Kidney capillary endothelial cell (primary cell): ENCODE measurements around the gene KRT35.
A peak's percentile ranks its signal among the peaks of the same experiment; 100 is the strongest.

Source experiments
- DNase-seq: peaks from one replicate; pipeline ENCODE4 v3.0.0-alpha.2; 2018; ENCODE audit warnings: low spot score

Gene KRT35

DNA sequence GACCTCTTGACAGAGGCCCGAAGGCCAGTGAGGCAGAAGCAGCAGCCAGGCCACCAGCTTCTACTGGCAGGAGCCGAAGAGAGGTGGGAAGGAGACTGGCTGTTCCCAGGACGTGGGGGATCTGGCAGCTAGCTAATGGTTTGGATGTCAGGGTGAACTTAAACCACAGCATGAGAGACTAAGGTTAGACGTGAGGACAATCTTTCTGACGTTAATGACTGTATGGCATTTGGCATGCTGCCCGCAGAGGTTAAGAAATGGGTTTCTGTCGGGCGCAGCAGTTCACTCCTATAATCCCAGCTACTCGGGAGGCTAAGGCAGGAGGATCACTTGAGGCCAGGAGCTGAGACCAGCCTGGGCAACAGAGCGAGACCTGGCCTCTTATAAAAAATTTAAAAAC lies 30.8 kb upstream of the KRT35 start:
- DNase-seq = no peak

DNA sequence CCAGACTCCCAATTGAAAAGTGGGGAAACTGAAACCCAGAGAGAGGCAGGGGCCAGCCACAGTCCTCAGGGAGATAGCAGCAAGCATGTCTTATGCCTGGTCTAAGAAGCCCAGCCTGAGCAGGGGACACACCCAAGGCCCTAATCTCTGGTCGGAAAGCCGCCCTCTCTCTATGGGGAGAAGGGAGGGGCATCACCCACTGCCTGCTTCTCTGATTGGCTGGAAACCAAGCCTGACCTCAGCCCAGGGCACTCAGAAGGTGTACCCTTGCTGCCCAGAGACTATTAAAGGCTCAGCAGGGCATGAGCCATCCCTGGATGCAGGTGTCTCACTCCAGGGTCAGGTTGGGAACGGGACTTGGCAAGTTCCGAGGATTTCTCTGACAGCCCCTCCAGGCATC lies 30.2 kb upstream of the KRT35 start:
- no peak for DNase-seq

DNA sequence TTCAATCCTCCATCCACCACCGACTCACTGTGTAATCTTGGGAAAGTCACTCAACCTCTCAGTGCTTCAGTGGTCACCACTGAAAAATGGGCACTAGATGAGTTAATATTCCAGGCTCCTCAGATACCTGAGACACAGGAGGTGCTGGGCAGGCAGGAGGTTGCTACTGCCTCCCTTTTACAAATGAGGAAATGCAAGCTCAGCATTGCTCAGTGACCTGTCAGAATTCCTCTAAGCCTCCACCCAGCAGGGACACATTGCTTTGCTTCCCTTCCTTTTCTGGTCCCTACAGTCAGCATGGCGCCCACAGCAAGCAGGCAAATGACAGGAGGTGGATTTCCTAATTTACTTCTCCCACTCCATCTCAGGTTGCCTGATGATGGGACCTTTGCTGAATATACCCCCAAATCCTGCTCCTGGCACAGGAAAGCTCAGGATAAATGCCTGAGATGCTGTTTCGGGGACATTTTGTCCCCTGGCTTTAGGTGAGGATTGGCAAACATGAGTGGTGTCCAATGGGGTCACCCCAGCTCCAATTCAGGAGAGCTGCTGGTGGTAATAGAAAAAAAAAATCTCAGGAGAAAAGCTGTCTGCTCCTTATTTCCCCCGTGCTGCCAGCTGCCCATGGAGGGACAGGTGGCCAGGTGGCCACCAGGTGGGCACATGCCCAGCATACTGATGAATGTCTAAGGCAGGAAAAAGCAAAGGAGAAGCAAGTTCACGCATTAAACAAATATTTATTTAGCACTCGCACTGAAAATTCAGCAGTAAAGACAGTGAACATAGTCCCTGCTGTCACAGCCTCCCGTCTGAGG lies 29.5 kb upstream of the KRT35 start:
- DNase-seq = no peak

DNA sequence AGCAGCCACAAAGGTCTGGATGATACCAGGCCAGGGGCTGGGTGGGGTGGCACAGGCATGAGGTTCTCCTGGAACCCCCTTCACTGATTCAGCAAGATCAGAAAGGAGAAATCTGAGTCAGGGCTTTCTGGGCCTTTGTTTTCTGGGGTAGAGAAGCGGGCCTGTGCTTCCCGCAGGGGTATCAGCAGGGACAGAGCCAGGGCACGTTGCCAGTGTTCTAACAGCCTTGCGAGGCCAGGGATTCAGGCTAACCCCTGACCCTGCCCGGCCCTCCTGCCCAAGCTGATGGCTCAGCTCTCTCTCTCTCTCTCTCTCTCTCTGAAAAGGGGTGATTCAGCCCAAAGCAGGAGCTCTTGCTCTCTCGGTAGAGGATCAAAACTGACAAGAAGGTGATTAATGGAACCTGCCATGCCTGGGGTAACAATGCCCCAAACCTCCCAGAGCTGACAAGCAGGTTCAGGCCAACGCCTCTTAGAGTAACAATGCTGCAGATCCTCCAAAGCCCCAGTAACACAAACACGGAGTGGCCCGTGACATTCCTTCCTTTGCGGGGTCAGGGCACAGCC lies 26.4 kb upstream of the KRT35 start:
- DNase-seq = no peak

DNA sequence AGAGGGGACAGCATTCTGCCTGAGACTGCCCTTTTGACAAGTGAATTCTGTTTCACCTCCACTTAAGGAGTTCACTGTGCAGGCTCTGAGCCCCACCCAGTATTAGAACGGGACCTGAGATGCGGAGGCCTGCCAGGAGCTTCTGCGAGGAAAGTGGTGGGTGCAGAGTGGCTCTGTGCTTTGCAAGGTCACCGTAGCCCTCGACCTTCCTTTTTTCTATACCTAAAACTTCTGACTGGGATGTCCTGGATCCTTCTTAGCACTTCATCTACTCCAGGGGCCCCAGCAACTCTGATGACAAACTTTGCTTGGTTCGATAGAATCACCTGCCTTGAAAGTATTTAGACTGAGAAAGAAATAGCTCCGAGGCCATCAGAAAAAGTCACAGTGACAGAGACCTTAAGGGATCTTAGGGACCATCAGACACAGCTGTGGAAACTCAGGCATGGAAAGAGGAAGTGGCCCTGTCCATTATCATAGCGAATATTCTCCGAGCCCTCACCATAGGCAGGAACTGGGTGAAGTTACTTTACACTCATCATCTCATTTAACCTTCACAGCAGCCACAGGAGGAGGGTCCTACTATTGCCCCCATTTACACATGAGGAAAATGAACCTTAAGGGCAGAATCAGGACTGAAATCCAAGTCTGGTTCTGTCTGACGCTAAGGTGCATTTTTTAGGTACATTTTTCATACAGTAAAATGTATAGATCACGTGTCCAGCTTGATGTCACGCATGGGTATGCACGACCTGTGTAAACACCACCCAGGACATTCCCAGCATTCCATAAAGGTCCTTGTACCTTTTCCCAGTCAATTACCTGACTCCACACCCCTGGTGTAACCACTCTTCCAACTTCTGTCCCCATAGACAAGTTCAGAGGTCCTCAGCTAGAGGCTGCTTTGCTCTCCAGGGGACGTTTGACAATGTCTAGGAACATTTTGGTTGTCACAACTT lies 25.1 kb upstream of the KRT35 start:
- no peak for DNase-seq

DNA sequence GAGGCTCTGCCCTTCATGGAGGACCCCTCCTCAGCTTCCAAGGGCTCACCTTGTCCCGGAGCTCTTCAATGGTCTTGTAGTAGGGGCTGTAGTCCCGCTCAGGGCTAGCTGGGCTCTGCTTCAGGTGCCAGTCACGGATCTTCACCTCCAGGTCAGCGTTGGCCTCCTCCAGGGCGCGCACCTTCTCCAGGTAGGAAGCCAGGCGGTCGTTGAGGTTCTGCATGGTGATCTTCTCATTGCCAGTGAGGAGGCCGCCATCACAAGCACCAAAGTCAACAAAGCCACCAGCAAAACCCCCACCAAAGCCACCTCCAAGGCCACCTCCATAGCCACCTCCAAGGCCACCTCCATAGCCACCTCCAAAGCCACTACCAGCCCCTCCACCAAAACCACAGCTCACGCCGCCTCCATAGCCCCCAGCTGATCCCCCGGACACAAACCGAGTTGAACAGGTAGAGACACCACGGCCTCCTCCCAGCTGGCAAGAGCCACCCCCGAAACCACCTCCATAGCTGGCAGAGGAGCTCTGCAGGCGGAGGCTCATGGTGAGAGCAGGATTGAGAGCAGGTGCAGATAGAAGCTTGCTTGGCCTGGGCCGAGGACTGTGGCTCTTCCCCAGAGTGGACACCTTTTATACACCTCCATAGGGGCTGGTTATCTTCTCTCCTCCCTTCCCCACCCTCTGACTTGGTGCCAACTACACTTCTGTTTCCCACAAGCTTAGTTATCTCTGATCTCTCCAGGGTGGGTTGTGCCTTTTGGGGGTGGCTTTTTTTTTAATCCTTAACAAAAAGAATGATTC lies 24.3 kb upstream of the KRT35 start, which contains the start of gene KRT13:
KRT13 (minus strand) TSS at position 606 of the 802 bp plus-strand sequence; CDS start at position 544, 62 bp downstream.
- DNase-seq = no peak

DNA sequence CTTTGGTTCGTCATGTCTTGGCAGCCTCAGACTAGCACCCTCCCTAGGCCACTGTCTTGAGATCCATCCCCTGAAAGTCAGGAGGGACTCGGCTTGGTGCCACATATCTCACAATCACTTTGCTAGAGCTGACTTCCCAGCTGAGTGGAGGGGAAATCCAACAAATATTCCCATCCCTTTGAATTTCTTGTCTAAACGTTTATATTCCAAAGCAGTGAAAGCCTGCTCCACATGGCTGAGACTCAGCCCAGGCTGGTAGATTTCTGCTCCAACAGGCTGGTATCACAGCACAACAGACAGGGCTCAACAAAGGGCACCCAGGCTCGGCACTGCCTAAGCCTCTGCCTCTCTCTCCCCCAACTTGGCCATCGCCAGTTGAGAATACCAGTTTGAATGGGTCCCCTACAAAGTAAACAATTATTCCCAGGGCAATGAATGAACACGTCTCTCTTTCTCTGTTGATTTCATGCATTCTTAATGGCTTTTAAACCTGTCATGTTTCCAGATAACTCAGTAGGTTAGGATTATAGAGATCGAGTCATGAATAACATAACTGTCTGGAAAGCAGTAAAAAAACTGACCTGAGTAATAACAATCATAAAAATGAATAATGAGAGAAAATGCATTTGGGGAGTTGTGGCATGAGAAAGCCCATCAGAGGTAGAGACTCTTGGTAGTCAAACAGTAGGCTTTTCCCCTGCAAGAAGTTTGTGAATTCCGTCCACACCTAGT lies 23.5 kb upstream of the KRT35 start:
- DNase-seq = no peak

DNA sequence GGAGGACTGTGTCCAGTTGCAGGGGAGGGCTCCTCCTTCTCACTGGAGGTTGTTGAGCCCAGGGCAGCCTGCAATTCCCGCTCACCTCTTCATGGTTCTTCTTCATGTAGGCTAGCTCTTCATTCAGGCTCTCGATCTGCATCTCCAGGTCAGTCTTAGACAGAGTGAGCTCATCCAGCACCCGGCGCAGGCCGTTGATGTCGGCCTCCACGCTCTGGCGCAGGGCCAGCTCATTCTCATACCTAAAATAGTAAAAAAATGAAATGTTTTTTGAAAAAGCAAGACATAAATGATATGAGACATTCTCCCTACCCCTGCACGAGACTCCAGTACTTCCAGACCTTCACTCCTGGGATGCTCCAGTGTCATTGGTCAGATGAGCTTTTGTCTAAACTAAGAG lies 22.3 kb upstream of the KRT35 start:
- DNase-seq = no peak

DNA sequence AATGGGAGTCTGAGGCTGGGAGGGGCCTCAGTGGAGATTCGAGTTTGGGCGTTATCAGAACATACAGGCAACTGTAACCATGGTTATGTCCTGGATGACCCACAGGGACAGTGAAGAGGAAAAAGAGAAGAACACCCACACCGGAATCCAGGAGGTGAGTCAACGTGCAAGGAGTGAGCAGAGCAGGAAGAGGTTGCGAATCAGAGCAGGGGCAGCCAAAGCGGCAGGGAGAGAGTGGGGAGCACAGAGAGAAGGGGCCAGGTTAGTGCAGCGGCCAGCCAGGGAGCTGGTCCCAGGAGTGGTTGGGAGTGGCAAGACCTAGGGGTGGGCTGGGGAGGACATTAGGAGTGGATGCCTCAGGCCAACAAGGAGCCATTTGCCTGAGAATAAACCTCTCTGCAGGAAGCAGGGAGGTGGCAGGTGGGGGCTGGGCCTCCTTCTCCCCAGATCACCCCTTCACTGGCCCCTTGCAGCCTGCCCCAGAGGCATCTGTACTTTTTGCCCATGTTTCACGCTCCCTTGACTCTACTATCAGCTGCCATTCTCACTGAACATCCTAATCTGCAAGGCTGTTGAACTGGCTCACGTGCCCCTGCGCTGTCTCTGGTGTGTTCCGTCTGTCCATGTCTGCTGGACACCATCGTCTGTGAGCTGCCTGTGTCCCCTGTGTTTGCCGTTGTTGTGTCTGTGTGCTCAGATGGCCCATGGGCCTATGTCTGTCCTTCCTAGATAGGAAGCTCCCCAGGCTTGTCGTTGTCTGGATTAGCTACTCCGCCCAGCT lies 19.4 kb upstream of the KRT35 start:
- peak; percentile 53 for DNase-seq

DNA sequence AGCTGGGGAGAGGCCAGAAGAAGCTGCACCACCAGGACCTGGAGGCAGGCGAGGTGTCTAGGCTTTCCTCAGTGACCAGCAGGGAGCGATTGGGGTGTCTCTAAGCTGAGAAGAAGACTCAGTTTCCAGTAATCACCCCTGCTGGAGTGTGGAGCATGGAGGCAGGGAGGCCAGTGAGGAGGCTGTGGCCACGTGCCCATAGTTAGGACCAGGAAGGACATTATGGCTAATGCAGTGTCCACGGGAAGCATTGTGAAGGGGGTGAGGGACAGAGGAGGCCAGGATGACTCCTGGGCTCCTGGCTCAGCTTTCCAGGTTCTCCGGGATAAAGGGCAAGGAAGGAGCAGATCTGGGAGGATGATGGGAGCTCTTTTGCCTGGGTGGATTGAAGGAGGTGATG lies 18.8 kb upstream of the KRT35 start:
- no peak for DNase-seq

DNA sequence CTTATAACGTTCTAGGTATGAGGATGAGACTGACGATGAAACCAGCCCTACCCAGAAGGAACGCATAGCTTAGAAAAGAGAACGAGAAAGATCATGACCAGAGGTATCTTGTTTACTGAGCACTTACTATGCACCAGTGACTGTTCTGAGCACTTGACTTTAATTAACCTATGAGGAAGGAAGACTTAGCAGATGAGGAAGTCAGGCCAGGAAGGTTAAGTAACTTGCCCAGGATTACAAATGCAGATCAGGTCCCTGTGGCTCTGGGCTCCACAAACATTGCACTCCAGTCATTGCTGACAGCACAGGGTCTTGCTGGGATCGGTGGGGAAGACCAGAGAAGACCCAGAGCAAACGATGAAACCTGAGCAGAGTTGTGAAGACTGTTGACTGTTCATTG lies 17.3 kb upstream of the KRT35 start:
- DNase-seq = no peak

DNA sequence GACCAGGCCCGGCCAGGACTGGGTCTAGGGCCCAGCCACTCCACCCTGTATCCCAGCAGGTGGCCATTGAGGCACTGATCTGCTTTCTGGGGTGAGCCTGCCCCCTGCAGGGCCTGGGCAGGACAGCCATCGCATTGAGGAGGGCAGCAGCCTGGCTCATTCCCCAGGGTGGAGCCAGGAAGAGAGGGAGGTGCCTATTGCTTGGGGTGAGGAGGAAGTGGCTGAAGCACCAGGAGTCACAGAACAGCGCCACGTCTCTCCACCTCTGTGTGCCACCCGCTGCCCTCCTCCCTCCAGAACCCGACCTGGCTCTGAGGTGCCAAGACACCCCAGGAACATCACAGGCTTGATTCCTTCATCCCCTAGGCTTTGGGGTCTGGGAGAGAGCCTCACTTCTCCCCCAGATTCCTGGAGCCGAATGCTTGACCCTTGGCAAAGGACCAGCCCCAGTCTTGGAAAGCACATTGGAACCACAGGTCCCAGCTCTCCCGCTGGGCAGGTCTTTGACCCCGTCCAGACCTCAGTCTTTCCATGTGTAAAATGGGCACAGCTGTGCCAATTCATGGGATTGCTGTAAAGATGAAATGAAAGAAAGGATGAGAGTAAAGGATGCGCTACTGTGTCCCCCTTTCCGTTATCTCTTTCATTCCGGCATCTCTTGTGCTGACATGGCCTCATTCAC lies 16.0 kb upstream of the KRT35 start:
- peak; percentile 85 for DNase-seq

DNA sequence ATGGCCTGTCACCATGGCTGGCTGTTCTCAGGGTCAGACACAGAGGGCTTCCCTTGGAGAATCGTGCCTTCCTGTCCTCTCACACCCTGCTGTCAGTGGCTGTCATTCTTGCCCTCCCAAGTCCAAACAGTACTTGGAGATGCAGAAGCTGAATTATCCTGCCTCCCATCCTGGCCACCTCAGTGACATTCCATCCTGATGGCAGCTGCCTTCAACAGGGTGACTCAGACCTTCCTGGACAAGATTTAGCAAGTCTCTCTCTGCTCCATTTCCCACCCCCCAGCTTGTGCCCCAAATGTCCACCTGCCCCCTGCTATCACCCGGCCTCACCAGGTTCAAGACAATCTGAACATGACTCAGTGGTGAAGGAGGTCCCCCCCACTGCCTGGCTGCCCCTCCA lies 13.6 kb upstream of the KRT35 start:
- DNase-seq = no peak

DNA sequence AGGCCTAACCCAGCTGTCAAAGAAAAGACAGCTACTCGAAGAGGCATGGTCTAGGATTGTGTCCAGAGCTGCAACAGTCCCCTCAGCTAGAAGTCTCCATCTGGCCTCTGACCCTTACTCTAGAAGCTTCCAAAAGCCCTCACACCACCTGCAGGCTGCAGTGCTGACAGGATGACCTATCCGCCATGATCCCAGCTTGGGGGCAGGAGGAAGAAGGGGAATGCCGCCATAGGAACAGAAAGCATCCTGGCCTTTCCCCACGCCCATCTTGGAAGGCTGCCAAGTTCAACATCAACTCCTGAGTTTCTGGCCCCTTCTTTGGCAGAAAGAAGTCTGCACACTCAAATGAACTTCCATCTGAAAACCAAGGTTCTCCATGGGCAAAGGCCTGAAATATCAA lies 11.8 kb upstream of the KRT35 start:
- DNase-seq = peak; percentile 23

DNA sequence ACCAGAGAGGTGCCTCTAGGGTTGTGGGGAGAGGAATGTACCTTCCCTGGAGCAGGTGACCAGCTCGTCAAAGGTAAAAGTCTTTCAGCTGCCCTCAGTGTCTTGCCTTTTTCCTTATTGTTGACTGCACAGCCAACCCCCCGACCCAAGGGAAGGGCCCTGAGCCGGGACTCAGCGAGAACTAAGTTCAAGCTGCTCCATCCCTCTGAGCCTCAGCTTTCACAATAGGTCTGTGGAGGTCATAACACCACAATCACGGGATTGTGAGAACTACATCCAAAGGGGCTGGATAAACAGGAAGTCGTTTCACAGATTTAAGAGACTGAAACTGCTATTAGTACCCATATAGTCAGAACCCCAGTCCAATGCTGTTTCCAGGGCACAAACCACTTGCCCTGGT lies 11.4 kb upstream of the KRT35 start:
- no peak for DNase-seq

DNA sequence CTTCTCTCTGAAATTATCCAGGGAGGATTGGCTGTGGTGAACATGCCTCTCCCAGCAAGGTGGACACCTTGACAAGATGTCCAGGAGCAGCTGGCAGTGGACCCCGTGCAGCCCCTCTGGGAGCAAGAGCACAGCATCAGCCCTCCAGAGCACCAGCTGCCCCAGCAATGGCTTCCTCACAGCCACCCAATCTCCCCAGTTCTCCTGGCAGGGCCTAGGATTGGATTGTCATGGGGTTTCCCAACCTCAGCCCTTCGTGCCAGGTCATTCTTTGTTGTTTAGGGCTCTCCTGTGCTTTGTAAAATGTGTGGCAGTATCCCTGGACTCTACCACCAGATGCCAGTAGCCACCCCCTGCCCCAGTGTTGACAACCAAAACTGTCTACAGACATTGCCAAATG lies 10.5 kb upstream of the KRT35 start:
- no peak for DNase-seq

DNA sequence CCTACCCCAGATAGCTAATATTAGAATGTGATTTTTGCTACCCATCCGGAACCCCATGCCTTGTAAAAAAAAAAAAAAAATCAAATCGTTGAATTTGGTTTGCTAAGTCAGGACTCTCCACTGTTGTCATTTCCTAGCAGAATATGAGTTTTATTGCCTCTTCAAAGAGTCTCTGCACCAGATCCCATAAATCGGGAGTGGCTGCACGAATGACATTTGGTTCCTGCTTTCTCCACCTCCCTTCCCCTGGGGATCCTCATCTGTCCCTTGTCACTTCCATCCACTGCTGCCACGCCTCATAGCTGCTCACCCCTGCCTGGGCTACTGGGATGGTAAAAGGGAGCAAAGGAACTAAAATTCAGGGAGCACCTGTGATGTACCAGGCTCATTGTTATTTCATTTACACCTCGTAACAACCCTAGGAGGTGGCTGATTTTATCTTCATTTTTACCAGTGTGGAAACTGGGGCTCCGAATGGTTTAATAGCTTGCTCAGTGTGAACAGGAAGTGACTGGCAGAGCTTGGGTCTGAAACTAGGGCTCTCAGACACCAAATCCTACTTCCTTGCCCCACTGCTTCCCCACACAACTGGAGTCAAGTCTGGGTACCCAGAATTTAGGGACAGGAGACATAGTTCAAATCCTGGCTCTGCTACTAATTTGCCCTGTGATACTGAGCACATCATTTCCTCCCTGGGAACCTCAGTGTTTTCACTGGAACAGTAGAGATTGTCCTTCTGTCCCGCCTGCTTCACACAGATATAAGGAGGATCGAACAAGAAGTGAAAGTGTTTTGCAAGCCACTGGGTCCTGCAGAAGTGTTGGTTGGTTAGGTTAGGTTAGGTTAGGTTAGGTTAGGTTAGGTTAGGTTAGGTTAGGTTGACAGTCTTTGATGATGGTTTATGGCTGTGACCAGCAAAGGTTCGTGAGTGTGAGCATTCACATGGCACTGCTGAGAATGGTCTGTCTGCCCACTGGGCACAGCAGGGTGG lies 9.3 kb upstream of the KRT35 start:
- DNase-seq = no peak

DNA sequence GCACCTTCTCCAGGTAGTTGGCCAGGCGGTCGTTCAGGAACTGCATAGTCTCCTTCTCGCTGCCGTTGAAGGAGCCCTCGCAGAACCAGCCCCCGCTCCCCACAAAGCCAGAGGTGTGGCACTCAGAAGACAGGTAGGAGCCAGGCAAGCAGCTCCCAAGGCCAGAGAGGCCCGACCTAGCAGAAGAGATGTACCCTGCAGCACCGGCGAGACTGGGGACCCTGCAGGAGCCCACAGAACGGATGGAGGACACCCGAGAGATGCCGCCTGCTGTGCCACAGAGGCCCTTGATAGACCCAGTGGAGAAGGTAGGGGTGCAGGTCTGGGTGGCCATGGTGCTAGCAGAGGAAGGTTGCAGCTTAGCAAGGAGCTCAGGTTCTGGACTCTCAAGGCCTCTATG lies 8.6 kb upstream of the KRT35 start, which contains the start of gene KRT36:
KRT36 (minus strand) TSS at position 380 of the 400 bp plus-strand sequence; CDS start at position 334, 46 bp downstream.
- no peak for DNase-seq
